ENCODE results near the gene IGFBP6.

Gene IGFBP6

GRCh38 chr12:53064613-53065436 lies 32.6 kb upstream of the IGFBP6 start:
- H3K9me3 ChIP-seq, result no peaks in the 10 kb centered on the region
- peaks cover 0 to 98% (median 85%) of the 10 kb centered on the region in 4 donors for H3K4me1 ChIP-seq
- no peak for TF ChIP-seq CTCF (IDR thresholded peaks at IDR 0.05)
- no peak overlapping the region for H3K4me3 ChIP-seq
- peaks cover 35 to 90% (median 49%) of the 10 kb centered on the region in 3 donors for H3K36me3 ChIP-seq
- DNase-seq, result peak; percentile 43 to 74
- intact Hi-C loops (cut with DNase I; ENCODE audit: low total_unique reads), result loop anchor here (5.0 kb wide), 1 partner anchor 132 kb away; no protein-coding TSS in a partner anchor
- peak overlapping the region; percentile 93 to 99 for H3K27ac ChIP-seq
- H3K27me3 ChIP-seq, result no peaks in the 10 kb centered on the region

- DNase-seq, result peak; percentile 37 to 72
- H3K27ac ChIP-seq, result peak overlapping the region; percentile 93 to 99
- intact Hi-C loops (cut with DNase I; ENCODE audit: low total_unique reads), result loop anchor here (5.0 kb wide), 1 partner anchor 132 kb away; no protein-coding TSS in a partner anchor
- H3K9me3 ChIP-seq, result no peaks in the 10 kb centered on the region
- H3K4me1 ChIP-seq, result peaks cover 0 to 98% (median 85%) of the 10 kb centered on the region in 4 donors
- TF ChIP-seq CTCF (IDR thresholded peaks at IDR 0.05), result no peak
- H3K36me3 ChIP-seq, result peaks cover 29 to 90% (median 43%) of the 10 kb centered on the region in 3 donors
- H3K4me3 ChIP-seq, result no peak overlapping the region
- H3K27me3 ChIP-seq, result no peaks in the 10 kb centered on the region
These were observed 32.0 kb upstream of the IGFBP6 start for GRCh38 chr12:53065470-53065869.

GRCh38 chr12:53065975-53066931 lies 31.2 kb upstream of the IGFBP6 start:
- intact Hi-C loops (cut with DNase I; ENCODE audit: low total_unique reads), result loop anchor here (2.0 to 5.0 kb wide), 2 partner anchors 33 to 131 kb away; no protein-coding TSS in a partner anchor
- peak; percentile 88 to 97 for TF ChIP-seq CTCF (IDR thresholded peaks at IDR 0.05)
- Histone ChIP-seq H3K36me3 (peaks cover 21 to 90% (median 35%) of the 10 kb centered on the region in 3 donors), H3K9me3 (no peaks in the 10 kb centered on the region), H3K27me3 (no peaks in the 10 kb centered on the region), H3K4me3 (no peak overlapping the region), H3K27ac (peak overlapping the region; percentile 93 to 99), H3K4me1 (peaks cover 4 to 98% (median 86%) of the 10 kb centered on the region in 4 donors)
- peak; percentile 80 to 92 for DNase-seq

- Histone ChIP-seq H3K4me3 (no peak overlapping the region), H3K9me3 (no peaks in the 10 kb centered on the region), H3K36me3 (peaks cover 12 to 81% (median 24%) of the 10 kb centered on the region in 3 donors), H3K27me3 (no peaks in the 10 kb centered on the region), H3K27ac (peak overlapping the region; percentile 93 to 99), H3K4me1 (peaks cover 9 to 98% (median 84%) of the 10 kb centered on the region in 4 donors)
- TF ChIP-seq CTCF (IDR thresholded peaks at IDR 0.05), result no peak
- DNase-seq, result peak; percentile 26 to 64
- intact Hi-C loops (cut with DNase I; ENCODE audit: low total_unique reads), result loop anchor here (2.0 to 5.0 kb wide), 2 partner anchors 31 to 130 kb away; no protein-coding TSS in a partner anchor
These were observed 30.1 kb upstream of the IGFBP6 start for GRCh38 chr12:53067074-53067992.
